Mucosa of descending colon (tissue), 3 donors: ENCODE data around the gene CACNA1S. TPM values are rescaled to one million over a fixed set of nuclear protein-coding genes. Genes with fewer than 3 reads are reported as not detected.

Experiments used
- ATAC-seq: fragments of 200-7000 bp; cut with Tn5 transposase; one replicate; pipeline ENCODE4 v1.9.1; 2020; ENCODE audit warnings: mild to moderate bottlenecking, moderate library complexity
- DNase-seq, 3 donors: peaks; one replicate each; pipeline ENCODE4 v3.0.0-alpha.2; 2020
- H3K36me3 ChIP-seq: fragments of 200-600 bp; one replicate; pipeline ENCODE4 v1.8.0; 2021; ENCODE audit warnings: low read depth, mild to moderate bottlenecking
- H3K4me1 ChIP-seq: fragments of 200-600 bp; one replicate; pipeline ENCODE4 v1.8.0; 2021; ENCODE audit warnings: low read depth, mild to moderate bottlenecking
- H3K4me3 ChIP-seq: fragments of 200-600 bp; one replicate; pipeline ENCODE4 v1.8.0; 2021; ENCODE audit warnings: mild to moderate bottlenecking
- H3K9me3 ChIP-seq: fragments of 200-600 bp; one replicate; pipeline ENCODE4 v1.8.0; 2021; ENCODE audit warnings: mild to moderate bottlenecking
- CTCF ChIP-seq: fragments of 200-600 bp; IDR thresholded peaks from one replicate; pipeline ENCODE4 v1.8.0; 2022; ENCODE audit warnings: antibody characterized with exemption, mild to moderate bottlenecking
- intact Hi-C, 2 donors: fragments of 100-400 bp; cut with DNase I in 1 of 2; cut with micrococcal nuclease in 1 of 2; formaldehyde crosslinking; loops; one replicate each; pipeline versions ENCODE4 v1.11.0 to v1.11.1; 2022; cut with DNase I, micrococcal nuclease
- total RNA-seq, 3 donors: library from RNA; stranded (reverse); fragmentation: NEBNext Ultra II Directional in 2 of 3; extraction: Animal tissue kit (Norgen Biotek cat#: 25700) in 2 of 3; gene quantifications; one replicate each; pipeline versions ENCODE4 v1.2.1 to v1.2.4, GENCODE V29; 2021 to 2023
- donor health status: DM: no; HTN: no; CAD: no; lungs with moderate emphysema.
- donor health status: DM: no; HTN: no; CAD: no.
- donor health status: DM: no; HTN: yes; CAD: no.

CACNA1S gene
- total RNA-seq, 3 donors from 2014 or later: not detected

- H3K9me3 ChIP-seq: no peaks in the 10 kb centered on the region
- TF ChIP-seq CTCF: no peak
- no peak for ATAC-seq
- DNase-seq: no peak
- H3K4me1 ChIP-seq: peaks cover 7% of the 10 kb centered on the region
- intact Hi-C loops: loop anchor here (5.0 kb wide), 1 partner anchor 69 kb away; no protein-coding TSS in a partner anchor
- H3K4me3 ChIP-seq: no peak overlapping the region
- no peaks in the 10 kb centered on the region for H3K36me3 ChIP-seq
Measured at GRCh38 chr1:201041011-201041410, 71.2 kb downstream of the CACNA1S start.

- no peak for DNase-seq
- TF ChIP-seq CTCF: no peak
- no peaks in the 10 kb centered on the region for H3K9me3 ChIP-seq
Measured at GRCh38 chr1:201039876-201040275, 72.3 kb downstream of the CACNA1S start.

DNA sequence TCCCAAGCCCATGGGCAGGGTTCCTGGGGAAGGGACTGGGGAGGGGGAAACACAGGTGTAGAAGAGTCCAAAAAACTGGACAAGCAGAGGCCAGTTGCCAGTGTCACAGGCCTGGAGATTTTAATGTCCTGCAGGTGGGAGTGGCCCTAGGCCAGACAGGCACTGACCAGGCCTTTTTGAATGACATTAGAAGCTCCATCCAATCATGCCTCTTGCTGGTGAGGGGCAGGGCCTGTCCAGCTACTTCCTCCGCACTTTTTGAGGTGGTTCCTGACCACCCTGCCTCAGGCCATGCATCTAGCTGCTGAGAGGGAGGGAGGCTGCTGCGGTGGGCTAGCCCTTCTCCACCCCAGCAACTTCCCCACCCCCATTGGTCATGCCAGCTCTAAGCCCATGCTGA is 72.8 kb downstream of the CACNA1S start:
- Histone ChIP-seq H3K4me3 (no peak overlapping the region), H3K36me3 (no peaks in the 10 kb centered on the region), H3K4me1 (peaks cover 7% of the 10 kb centered on the region), H3K9me3 (no peaks in the 10 kb centered on the region)
- DNase-seq (no peak), ATAC-seq (no peak)
- no peak for TF ChIP-seq CTCF
- intact Hi-C loops: no loop called here

More at GRCh38 chr1:201039876-201040275, 72.3 kb downstream of the CACNA1S start:
- Histone ChIP-seq H3K4me3 (no peak overlapping the region), H3K36me3 (no peaks in the 10 kb centered on the region), H3K4me1 (peaks cover 7% of the 10 kb centered on the region)
- intact Hi-C loops: loop anchor here (5.0 kb wide), 1 partner anchor 68 kb away; no protein-coding TSS in a partner anchor
- ATAC-seq: no peak

- peaks cover 7% of the 10 kb centered on the region for H3K4me1 ChIP-seq
- intact Hi-C loops: no loop called here
- ATAC-seq (no peak), DNase-seq (no peak)
- TF ChIP-seq CTCF: no peak
- no peaks in the 10 kb centered on the region for H3K9me3 ChIP-seq
- no peaks in the 10 kb centered on the region for H3K36me3 ChIP-seq
- no peak overlapping the region for H3K4me3 ChIP-seq
Measured at GRCh38 chr1:201038186-201038876, 73.9 kb downstream of the CACNA1S start.

DNA sequence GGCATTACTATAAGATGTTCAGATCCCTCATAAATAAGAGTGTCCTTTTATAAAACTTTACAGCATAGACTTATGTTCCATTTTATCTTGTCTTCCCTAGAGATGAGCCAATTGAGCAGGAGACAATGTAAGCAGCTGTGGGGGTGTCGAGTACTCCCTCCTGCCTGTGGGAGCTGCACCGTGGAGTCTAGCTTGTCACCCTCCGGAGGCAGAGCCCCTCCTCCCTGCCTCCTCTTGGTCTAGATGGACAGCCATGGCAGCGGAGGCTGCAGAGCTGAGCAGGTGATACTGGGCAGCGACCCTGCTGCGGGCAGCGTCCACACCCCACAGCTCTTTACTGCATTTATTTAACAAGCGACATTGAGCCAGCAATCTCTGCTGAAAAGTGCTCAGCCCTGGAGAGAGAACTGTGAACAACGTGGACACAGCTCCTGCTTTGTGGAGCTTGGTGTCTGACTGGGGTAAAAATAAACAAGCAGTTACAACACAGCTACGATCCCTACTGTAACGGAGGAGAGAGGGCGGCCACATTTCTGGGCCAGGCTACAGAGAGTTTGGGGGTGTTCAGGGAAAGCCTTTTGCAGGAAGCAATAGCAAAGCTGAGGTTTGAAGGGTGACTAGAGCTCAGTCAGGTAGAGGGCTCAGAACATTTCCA is 75.9 kb downstream of the CACNA1S start:
- ATAC-seq: no peak
- Histone ChIP-seq H3K36me3 (no peaks in the 10 kb centered on the region), H3K4me3 (no peak overlapping the region), H3K4me1 (no peaks in the 10 kb centered on the region), H3K9me3 (no peaks in the 10 kb centered on the region)
- no peak for TF ChIP-seq CTCF
- DNase-seq: no peak
- intact Hi-C loops: no loop called here
